Glutamatergic neuron (in vitro differentiated cells): ENCODE measurements around the gene GSG1L. TPM values are rescaled to one million over a fixed set of nuclear protein-coding genes. Genes with fewer than 3 reads are reported as not detected.

Source experiments
- DNase-seq: peaks from one replicate; pipeline ENCODE4 v3.0.0; 2022
- H3K27ac Mint-ChIP-seq: one replicate; pipeline ENCODE4 v1.8.0; 2020; ENCODE audit warnings: mild to moderate bottlenecking, mixed read lengths, inconsistent platforms; ENCODE audit not compliant: unreplicated experiment
- H3K27me3 Mint-ChIP-seq: one replicate; pipeline ENCODE4 v1.8.0; 2020; ENCODE audit warnings: mild to moderate bottlenecking, moderate library complexity, mixed read lengths, inconsistent platforms; ENCODE audit not compliant: unreplicated experiment
- H3K36me3 Mint-ChIP-seq: one replicate; pipeline ENCODE4 v1.8.0; 2020; ENCODE audit warnings: mild to moderate bottlenecking, mixed read lengths, inconsistent platforms; ENCODE audit not compliant: unreplicated experiment
- H3K4me1 Mint-ChIP-seq: one replicate; pipeline ENCODE4 v1.8.0; 2020; ENCODE audit warnings: mild to moderate bottlenecking, low read depth, mixed read lengths, inconsistent platforms; ENCODE audit not compliant: unreplicated experiment
- H3K4me3 Mint-ChIP-seq: one replicate; pipeline ENCODE4 v1.8.0; 2020; ENCODE audit warnings: mild to moderate bottlenecking, mixed read lengths, inconsistent platforms; ENCODE audit not compliant: unreplicated experiment
- H3K9me3 Mint-ChIP-seq: one replicate; pipeline ENCODE4 v1.8.0; 2020; ENCODE audit warnings: mild to moderate bottlenecking, moderate library complexity, mixed read lengths, inconsistent platforms; ENCODE audit not compliant: unreplicated experiment
- total RNA-seq: library from RNA; stranded (reverse); fragmentation: NEBNext Ultra II Directional; extraction: Animal tissue kit (Norgen Biotek cat#: 25700); gene quantifications from one replicate; pipeline ENCODE4 v1.2.1, GENCODE V29; 2021; ENCODE audit not compliant: unreplicated experiment
- TF ChIP-seq, protein P1 (sequence below): fragments of 200-600 bp; sonication (generic); IDR thresholded peaks from one replicate; pipeline ENCODE4 v1.5.0; 2021; ENCODE audit not compliant: partially characterized antibody, unreplicated experiment

The GSG1L gene
- total RNA-seq, 1 donor from 2014 or later: 0.91 TPM

- TF ChIP-seq, protein P1, sequence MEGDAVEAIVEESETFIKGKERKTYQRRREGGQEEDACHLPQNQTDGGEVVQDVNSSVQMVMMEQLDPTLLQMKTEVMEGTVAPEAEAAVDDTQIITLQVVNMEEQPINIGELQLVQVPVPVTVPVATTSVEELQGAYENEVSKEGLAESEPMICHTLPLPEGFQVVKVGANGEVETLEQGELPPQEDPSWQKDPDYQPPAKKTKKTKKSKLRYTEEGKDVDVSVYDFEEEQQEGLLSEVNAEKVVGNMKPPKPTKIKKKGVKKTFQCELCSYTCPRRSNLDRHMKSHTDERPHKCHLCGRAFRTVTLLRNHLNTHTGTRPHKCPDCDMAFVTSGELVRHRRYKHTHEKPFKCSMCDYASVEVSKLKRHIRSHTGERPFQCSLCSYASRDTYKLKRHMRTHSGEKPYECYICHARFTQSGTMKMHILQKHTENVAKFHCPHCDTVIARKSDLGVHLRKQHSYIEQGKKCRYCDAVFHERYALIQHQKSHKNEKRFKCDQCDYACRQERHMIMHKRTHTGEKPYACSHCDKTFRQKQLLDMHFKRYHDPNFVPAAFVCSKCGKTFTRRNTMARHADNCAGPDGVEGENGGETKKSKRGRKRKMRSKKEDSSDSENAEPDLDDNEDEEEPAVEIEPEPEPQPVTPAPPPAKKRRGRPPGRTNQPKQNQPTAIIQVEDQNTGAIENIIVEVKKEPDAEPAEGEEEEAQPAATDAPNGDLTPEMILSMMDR: no peak
- peaks cover 4% of the 10 kb centered on the region for H3K36me3 Mint-ChIP-seq
These were observed 71.6 kb downstream of the GSG1L start for GRCh38 chr16:27991876-27992275.

DNA sequence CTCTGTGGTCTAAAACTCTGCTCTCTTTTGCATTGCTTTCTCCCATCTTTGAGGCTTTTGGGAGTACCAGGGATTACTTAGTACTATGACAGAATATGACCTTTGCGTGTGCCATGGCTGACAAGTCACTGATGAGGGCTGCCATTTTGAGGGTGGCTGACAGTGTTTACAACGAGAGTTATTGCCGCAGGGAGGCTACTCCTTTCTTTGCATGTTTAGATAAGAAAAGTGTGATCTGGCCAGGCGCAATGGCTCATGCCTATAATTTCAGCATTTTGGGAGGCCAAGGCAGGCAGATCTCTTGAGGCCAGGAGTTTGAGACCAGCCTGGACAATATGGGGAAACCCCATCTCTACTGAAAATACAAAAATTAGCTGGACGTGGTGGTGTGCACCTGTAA, 77.5 kb downstream of the GSG1L start:
- Mint-ChIP-seq H3K4me3 (no peak overlapping the region), H3K27me3 (no peaks in the 10 kb centered on the region), H3K36me3 (no peaks in the 10 kb centered on the region), H3K4me1 (no peaks in the 10 kb centered on the region), H3K9me3 (peaks cover 4% of the 10 kb centered on the region), H3K27ac (no peak overlapping the region)
- TF ChIP-seq, protein P1: no peak
- DNase-seq: no peak

More at GRCh38 chr16:27991876-27992275, 71.6 kb downstream of the GSG1L start:
- Mint-ChIP-seq H3K27me3 (no peaks in the 10 kb centered on the region), H3K4me1 (no peaks in the 10 kb centered on the region), H3K4me3 (no peak overlapping the region), H3K9me3 (peaks cover 2% of the 10 kb centered on the region), H3K27ac (no peak overlapping the region)
- DNase-seq: no peak

GRCh38 chr16:27984121-27984520, 79.4 kb downstream of the GSG1L start:
- H3K36me3 Mint-ChIP-seq: no peaks in the 10 kb centered on the region
- H3K27me3 Mint-ChIP-seq: peaks cover 7% of the 10 kb centered on the region
- no peak for DNase-seq
- H3K9me3 Mint-ChIP-seq: peaks cover 4% of the 10 kb centered on the region
- H3K27ac Mint-ChIP-seq: no peak overlapping the region
- no peaks in the 10 kb centered on the region for H3K4me1 Mint-ChIP-seq
- TF ChIP-seq, protein P1: no peak
- no peak overlapping the region for H3K4me3 Mint-ChIP-seq

GRCh38 chr16:27983244-27983643, 80.3 kb downstream of the GSG1L start:
- Mint-ChIP-seq H3K4me3 (no peak overlapping the region), H3K27ac (no peak overlapping the region), H3K27me3 (peaks cover 7% of the 10 kb centered on the region), H3K9me3 (peaks cover 4% of the 10 kb centered on the region), H3K4me1 (no peaks in the 10 kb centered on the region), H3K36me3 (no peaks in the 10 kb centered on the region)
- no peak for DNase-seq
- TF ChIP-seq, protein P1: no peak

DNA sequence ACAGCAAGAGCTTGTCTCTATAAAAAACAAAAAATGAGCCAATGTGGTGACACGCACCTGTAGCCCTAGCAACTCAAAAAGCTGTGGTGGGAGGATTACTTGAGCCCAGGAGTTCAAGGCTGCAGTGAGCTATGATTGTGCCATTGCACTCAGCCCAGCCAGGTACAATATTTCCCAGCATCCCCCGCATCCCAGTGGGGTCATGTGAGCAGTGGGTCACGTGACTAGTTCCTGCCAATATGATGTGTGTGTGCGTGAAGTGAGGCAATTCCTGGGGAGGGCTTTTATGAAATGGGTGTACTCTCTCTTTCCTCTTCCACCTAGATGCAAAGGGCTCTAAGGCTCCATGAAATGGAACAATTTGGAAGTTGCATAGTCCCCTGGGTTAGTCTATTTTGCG, 81.3 kb downstream of the GSG1L start:
- H3K27ac Mint-ChIP-seq: no peak overlapping the region
- H3K4me3 Mint-ChIP-seq: no peak overlapping the region
- H3K27me3 Mint-ChIP-seq: peaks cover 7% of the 10 kb centered on the region
- no peaks in the 10 kb centered on the region for H3K36me3 Mint-ChIP-seq
- H3K4me1 Mint-ChIP-seq: no peaks in the 10 kb centered on the region
- no peak for DNase-seq
- H3K9me3 Mint-ChIP-seq: peaks cover 4% of the 10 kb centered on the region
- TF ChIP-seq, protein P1: no peak
